OCI-LY1 (cell line): ENCODE results near the gene TRPM2.

Source experiments
- CTCF ChIP-seq: fragments of 200-600 bp; sonication (generic), shearing (Covaris generic); IDR thresholded peaks from 2 replicates; pipeline ENCODE4 v1.5.1; 2017; ENCODE audit warnings: mild to moderate bottlenecking, antibody characterized with exemption, low read length, moderate library complexity, mixed read lengths
- EZH2 ChIP-seq: fragments of 200-600 bp; sonication (generic), shearing (Covaris generic); IDR thresholded peaks from 2 replicates; pipeline ENCODE4 v1.8.0; 2017; ENCODE audit warnings: borderline replicate concordance, mixed run types, mild to moderate bottlenecking, antibody characterized with exemption, low read length, moderate library complexity, mixed read lengths

DNA sequence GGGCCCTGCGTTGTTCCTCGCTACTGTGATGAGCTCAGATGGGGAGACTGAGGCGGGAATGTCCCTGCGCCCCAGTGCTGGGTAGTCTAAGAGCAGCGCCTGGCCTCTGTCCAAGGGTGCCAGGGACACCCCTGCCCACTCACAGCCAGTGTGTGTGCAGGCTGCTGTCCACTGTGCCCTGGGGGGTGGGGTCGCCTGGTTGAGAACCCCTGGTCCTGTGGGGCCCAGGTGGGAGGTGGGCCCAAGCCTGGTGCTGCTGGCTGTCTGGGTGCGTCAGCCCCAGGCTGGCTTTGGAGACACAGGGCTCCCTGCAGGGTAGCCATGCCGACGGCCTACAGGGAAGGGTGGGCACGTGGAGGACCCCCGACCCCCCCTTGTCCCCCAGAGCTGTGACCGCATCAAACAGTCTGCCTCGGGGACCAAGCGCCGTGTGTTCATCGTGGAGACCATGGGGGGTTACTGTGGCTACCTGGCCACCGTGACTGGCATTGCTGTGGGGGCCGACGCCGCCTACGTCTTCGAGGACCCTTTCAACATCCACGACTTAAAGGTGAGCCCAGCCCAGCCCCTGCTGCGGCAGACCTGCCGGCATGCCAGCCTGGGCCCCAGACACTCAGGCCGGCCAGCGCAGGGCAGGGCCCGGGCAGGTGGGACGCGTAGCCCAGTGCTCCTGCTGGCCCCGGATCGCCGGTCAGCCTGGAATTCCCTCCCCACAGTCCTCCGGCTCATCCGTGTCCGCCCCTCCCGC lies 29.1 kb upstream of the TRPM2 start:
- TF ChIP-seq CTCF (no peak), EZH2 (no peak)
